ENCODE results near the gene ANKRA2.

- TF ChIP-seq CTCF (IDR thresholded peaks at IDR 0.05) (no peak), POLR2A (IDR thresholded peaks at IDR 0.05) (no peak)
These were observed 30.5 kb downstream of the ANKRA2 start for GRCh38 chr5:73534971-73535370.

Data from Peyer's patch (tissue), 4 donors.